GM12891 (cell line): ENCODE measurements around the gene MSANTD2.

Experiments used
- POLR2A ChIP-seq: IDR thresholded peaks from 2 replicates; pipeline ENCODE4 v1.6.1; 2011; ENCODE audit warnings: low read depth, low read length, control low read depth
- POLR2AphosphoS5 ChIP-seq: IDR thresholded peaks from 2 replicates; pipeline ENCODE4 v1.6.1; 2011; ENCODE audit warnings: low read depth, low read length, control low read depth
- SPI1 ChIP-seq: IDR thresholded peaks from 2 replicates; pipeline ENCODE4 v1.6.1; 2011; ENCODE audit warnings: low read depth, low read length, control low read depth
- TAF1 ChIP-seq: IDR thresholded peaks from 2 replicates; pipeline ENCODE4 v1.6.1; 2011; ENCODE audit warnings: low read depth, low read length, control low read depth

- no peak for TF ChIP-seq POLR2A
- TF ChIP-seq SPI1, result no peak
- TF ChIP-seq TAF1, result no peak
- no peak for TF ChIP-seq POLR2AphosphoS5
Observed at GRCh38 chr11:124838805-124839127, 38.6 kb upstream of the MSANTD2 start.
